Esophagus muscularis mucosa (tissue), 4 donors: Measurements from ENCODE around the gene PSMA2. TPM values are rescaled to one million over a fixed set of nuclear protein-coding genes. Genes with fewer than 3 reads are reported as not detected.
A peak's percentile ranks its signal among the peaks of the same experiment; 100 is the strongest.

Experiments
- DNase-seq: peaks from one replicate; pipeline ENCODE4 v3.0.0-alpha.2; 2017; ENCODE audit errors: extremely low spot score
- H3K27ac ChIP-seq, 4 donors: fragments of 200-600 bp; sonication (generic); replicated peaks in 1 of 4; 1 replicate in 3 of 4; 2 replicates in 1 of 4; pipeline ENCODE4 v1.5.1; 2016 to 2019; ENCODE audit warnings: mild to moderate bottlenecking in 1 of 4
- H3K27me3 ChIP-seq, 4 donors: fragments of 200-600 bp; sonication (generic); one replicate each; pipeline versions ENCODE4 v1.5.1 to v1.6.0; 2016 to 2019
- H3K36me3 ChIP-seq, 4 donors: fragments of 200-600 bp; sonication (generic); one replicate each; pipeline ENCODE4 v1.5.1; 2016 to 2019
- H3K4me1 ChIP-seq, 4 donors: fragments of 200-600 bp; sonication (generic); one replicate each; pipeline ENCODE4 v1.5.1; 2016 to 2019
- H3K4me3 ChIP-seq, 4 donors: fragments of 200-600 bp; sonication (generic); 1 replicate in 2 of 4; 2 replicates in 2 of 4; pipeline ENCODE4 v1.5.1; 2016 to 2019; ENCODE audit warnings: mild to moderate bottlenecking in 4 of 4, moderate library complexity in 1 of 4
- H3K9me3 ChIP-seq, 4 donors: fragments of 200-600 bp; sonication (generic); 1 replicate in 3 of 4; 2 replicates in 1 of 4; pipeline ENCODE4 v1.5.1; 2016 to 2019
- CTCF ChIP-seq, 3 experiments: fragments of 200-600 bp in 2 of 3; fragments of 450-650 bp in 1 of 3; sonication (generic) in 2 of 3; IDR thresholded peaks; one replicate each; pipeline ENCODE4 v1.5.1; 2017 to 2019; ENCODE audit warnings: antibody characterized with exemption in 3 of 3, mild to moderate bottlenecking in 2 of 3, moderate library complexity in 1 of 3
- EP300 ChIP-seq: sonication (generic); formaldehyde crosslinking; IDR thresholded peaks from one replicate; pipeline ENCODE4 v1.6.1; 2017; ENCODE audit warnings: antibody characterized with exemption
- POLR2A ChIP-seq: fragments of 450-650 bp; IDR thresholded peaks from one replicate; pipeline ENCODE4 v1.6.1; 2017; ENCODE audit warnings: antibody characterized with exemption, moderate library complexity, mild to moderate bottlenecking, low read depth
- POLR2AphosphoS5 ChIP-seq, 2 donors: sonication (generic); formaldehyde crosslinking; IDR thresholded peaks; one replicate each; pipeline ENCODE4 v1.6.1; 2017; ENCODE audit warnings: antibody characterized with exemption in 2 of 2
- WGBS: methylation state at CpG from one replicate; pipeline ENCODE4 v1.1.5; 2018; 5-methylcytosine and 5-hydroxymethylcytosine counted together
- intact Hi-C: fragments of 100-400 bp; cut with DNase I; formaldehyde crosslinking; loops from one replicate; pipeline ENCODE4 v1.15.1; 2023
- total RNA-seq, 4 donors: library from RNA; depleted of rRNA; stranded (reverse); fragments of >200 nt; gene quantifications; one replicate each; pipeline versions ENCODE4 v1.1.0 to v1.2.1, GENCODE V29; 2016

Gene PSMA2
- total RNA-seq, 4 donors from 2014 or later: 29.7 to 73.5 (median 57.7) TPM

GRCh38 chr7:42945821-42946626 lies 14.1 kb upstream of the PSMA2 start:
- Histone ChIP-seq H3K27me3 (no peaks in the 10 kb centered on the region), H3K9me3 (no peaks in the 10 kb centered on the region), H3K36me3 (no peaks in the 10 kb centered on the region), H3K4me1 (peaks cover 0 to 5% (median 0%) of the 10 kb centered on the region in 4 donors), H3K27ac (no peak overlapping the region), H3K4me3 (peak overlapping the region in 1 of 4 donors; percentile 14)
- no peak for TF ChIP-seq POLR2AphosphoS5 (IDR thresholded peaks at IDR 0.05)
- TF ChIP-seq CTCF (IDR thresholded peaks at IDR 0.05): no peak
- no peak for TF ChIP-seq EP300
- no peak for TF ChIP-seq POLR2A
- DNase-seq: no peak
- WGBS: 52% methylated on average over 3 of the region's 4 CpGs
- intact Hi-C loops: no loop called here

- Histone ChIP-seq H3K4me3 (no peak overlapping the region), H3K27me3 (no peaks in the 10 kb centered on the region), H3K36me3 (peaks cover 7 to 45% (median 34%) of the 10 kb centered on the region in 4 donors), H3K27ac (no peak overlapping the region), H3K9me3 (no peaks in the 10 kb centered on the region), H3K4me1 (peaks cover 0 to 5% (median 0%) of the 10 kb centered on the region in 4 donors)
- intact Hi-C loops: loop anchor here (2.0 to 5.0 kb wide), 2 partner anchors 166 to 320 kb away; no protein-coding TSS in a partner anchor
- DNase-seq: peak; percentile 95
- 57% methylated on average over 13 of the region's 13 CpGs for WGBS
- TF ChIP-seq EP300: no peak
- peak; percentile 75 to 91 (median 88) for TF ChIP-seq CTCF (IDR thresholded peaks at IDR 0.05)
- no peak for TF ChIP-seq POLR2AphosphoS5 (IDR thresholded peaks at IDR 0.05)
Measured at GRCh38 chr7:42940985-42941847, 9.2 kb upstream of the PSMA2 start.

GRCh38 chr7:42939457-42940240 lies 7.7 kb upstream of the PSMA2 start:
- intact Hi-C loops: loop anchor here (2.0 to 10.0 kb wide), 3 partner anchors 168 to 785 kb away; partner anchors contain the start of gene COA1
- Histone ChIP-seq H3K27me3 (no peaks in the 10 kb centered on the region), H3K9me3 (no peaks in the 10 kb centered on the region), H3K4me1 (peaks cover 0 to 9% (median 5%) of the 10 kb centered on the region in 4 donors), H3K36me3 (peaks cover 21 to 60% (median 49%) of the 10 kb centered on the region in 4 donors), H3K4me3 (no peak overlapping the region), H3K27ac (no peak overlapping the region)
- TF ChIP-seq POLR2AphosphoS5 (IDR thresholded peaks at IDR 0.05): no peak
- no peak for TF ChIP-seq EP300
- DNase-seq: no peak
- WGBS: 79% methylated on average over 4 of the region's 4 CpGs

- Histone ChIP-seq H3K27ac (no peak overlapping the region), H3K36me3 (peaks cover 21 to 60% (median 49%) of the 10 kb centered on the region in 4 donors), H3K4me3 (no peak overlapping the region), H3K27me3 (no peaks in the 10 kb centered on the region), H3K4me1 (peaks cover 18 to 30% (median 24%) of the 10 kb centered on the region in 4 donors), H3K9me3 (no peaks in the 10 kb centered on the region)
- TF ChIP-seq POLR2A (no peak), EP300 (no peak), POLR2AphosphoS5 (IDR thresholded peaks at IDR 0.05) (no peak), CTCF (IDR thresholded peaks at IDR 0.05) (no peak)
- no peak for DNase-seq
- intact Hi-C loops: loop anchor here (10.0 kb wide), 1 partner anchor 789 kb away; the partner anchor contains the start of gene COA1
- 90% methylated on average over 5 of the region's 5 CpGs for WGBS
Measured at GRCh38 chr7:42935861-42936260, 3.9 kb upstream of the PSMA2 start.
